GM12874 (cell line): Measurements from ENCODE around the gene DPM1.

Experiments used
- TF ChIP-seq, protein P1 (sequence below): IDR thresholded peaks from 2 replicates; pipeline ENCODE4 v1.5.1; 2011; ENCODE audit warnings: low read depth, mild to moderate bottlenecking, control low read depth, low read length, moderate library complexity; ENCODE audit not compliant: insufficient read depth

Gene DPM1

DNA sequence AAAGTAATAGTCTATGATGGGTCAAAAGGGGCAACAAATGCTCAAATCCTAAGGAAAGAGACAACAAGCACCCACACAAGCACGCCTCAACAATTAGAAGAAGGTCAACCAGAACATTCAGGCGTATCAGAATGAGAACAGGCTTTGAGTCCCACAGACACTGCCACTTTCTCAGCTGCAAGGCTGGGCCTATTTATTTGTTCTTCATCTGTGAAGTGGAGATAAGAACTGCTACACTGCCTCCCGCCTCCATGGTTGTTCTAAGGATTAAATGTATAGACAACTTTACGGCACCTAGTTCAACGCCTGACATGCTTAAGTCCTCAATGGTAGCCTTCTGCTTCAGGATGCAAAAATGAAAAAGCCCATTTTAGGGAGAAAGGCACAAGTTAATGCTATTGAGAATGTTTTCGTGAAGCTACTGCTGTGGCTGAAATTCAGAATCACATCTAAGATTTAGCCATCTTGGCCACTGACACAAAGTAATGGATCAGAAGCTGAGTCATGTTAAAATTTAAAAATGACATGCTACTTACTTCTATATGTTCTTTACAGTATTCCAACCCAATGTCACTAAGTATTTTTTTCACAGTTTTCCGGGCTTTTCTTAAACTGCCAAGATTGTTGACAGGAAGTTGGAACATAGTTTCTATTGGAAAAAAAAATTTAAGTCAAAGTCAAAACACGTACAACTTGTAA is 54.8 kb downstream of the DPM1 start:
- TF ChIP-seq, protein P1, sequence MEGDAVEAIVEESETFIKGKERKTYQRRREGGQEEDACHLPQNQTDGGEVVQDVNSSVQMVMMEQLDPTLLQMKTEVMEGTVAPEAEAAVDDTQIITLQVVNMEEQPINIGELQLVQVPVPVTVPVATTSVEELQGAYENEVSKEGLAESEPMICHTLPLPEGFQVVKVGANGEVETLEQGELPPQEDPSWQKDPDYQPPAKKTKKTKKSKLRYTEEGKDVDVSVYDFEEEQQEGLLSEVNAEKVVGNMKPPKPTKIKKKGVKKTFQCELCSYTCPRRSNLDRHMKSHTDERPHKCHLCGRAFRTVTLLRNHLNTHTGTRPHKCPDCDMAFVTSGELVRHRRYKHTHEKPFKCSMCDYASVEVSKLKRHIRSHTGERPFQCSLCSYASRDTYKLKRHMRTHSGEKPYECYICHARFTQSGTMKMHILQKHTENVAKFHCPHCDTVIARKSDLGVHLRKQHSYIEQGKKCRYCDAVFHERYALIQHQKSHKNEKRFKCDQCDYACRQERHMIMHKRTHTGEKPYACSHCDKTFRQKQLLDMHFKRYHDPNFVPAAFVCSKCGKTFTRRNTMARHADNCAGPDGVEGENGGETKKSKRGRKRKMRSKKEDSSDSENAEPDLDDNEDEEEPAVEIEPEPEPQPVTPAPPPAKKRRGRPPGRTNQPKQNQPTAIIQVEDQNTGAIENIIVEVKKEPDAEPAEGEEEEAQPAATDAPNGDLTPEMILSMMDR, result no peak

DNA sequence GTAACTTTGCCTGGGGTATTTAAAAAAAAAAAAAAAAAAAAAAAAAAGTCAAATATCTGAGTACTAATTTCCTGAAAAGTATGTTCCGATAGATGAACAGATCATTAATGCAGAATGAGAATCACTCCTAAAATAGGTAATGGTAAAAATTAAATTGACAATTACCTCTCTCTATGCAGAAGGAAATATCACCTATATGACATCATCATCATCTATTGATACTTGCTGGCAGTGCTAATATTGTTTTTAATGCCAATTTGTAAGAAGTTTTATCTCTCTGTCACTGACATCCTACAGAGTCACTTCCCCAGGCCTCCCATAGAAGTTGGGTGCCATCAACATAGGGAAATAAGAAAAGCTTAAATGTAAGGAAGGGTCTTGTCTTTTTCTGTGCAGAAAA is 57.0 kb downstream of the DPM1 start:
- TF ChIP-seq, protein P1, result no peak

DNA sequence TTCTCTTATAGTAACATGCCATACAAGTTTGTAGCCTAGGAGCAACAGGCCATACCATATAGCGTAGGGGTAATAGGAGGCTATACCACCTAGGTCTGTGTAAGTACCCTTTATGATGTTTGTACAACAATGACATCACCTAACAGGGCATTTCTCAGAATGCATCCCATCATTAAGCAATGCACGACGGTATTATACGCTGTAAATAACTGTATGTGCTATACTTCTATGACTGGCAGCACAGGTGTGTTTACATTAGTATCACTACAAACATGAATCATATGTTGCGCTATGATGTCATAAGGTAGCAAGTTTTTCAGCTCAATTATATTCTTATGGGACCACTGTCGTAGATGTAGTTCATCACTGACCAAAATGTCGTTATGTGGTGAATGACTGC is 58.1 kb downstream of the DPM1 start:
- TF ChIP-seq, protein P1, result no peak

DNA sequence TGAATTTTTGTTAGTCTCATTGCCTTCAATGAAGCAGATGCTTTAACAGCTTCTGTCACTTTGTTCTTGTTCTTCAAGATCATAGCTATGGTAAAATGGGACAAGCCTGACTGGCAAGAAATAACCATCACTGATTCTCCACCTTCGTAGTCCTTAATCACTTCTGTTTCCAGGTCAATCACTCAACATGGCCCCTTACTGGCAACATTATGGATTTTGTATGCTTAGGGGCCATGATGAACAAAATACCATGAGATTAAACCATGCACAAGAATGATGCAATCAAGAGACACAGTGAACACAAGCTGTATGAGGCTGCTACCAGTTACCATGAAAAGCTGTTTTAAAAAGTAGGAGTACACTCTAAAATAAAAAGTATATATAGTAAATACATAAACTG is 59.9 kb downstream of the DPM1 start:
- TF ChIP-seq, protein P1, result no peak

DNA sequence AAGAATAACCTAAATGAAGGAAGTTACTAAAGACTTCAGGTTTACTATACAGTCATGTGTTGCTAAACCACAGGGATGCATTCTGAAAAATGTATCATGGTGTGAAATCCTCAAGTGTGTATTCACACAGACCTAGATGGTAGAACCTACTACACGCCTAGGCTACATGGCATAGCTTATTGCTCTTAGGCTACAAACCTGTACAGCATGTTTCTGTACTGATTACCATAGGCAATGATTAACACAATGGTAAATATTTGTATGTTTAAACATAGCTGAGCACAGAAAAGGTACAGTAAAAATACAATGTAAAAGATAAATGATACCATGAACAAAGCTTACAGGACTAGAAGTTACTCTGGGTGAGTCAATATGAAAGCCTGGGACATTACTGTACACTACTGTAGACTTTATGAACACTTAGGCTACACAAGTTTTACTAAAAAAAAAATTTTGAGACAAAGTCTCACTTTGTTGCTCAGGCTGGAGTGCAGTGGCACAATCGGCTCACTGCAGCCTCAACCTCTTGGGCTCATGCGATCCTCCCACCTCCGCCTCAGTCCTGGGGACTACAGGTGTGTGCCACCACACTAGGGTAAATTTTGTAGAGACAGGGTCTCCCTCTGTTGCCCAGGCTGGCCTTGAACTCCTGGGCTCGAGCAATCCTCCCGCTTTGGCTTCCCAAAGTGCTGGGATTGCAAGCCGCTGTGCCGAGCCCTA is 63.1 kb downstream of the DPM1 start:
- TF ChIP-seq, protein P1, result no peak

DNA sequence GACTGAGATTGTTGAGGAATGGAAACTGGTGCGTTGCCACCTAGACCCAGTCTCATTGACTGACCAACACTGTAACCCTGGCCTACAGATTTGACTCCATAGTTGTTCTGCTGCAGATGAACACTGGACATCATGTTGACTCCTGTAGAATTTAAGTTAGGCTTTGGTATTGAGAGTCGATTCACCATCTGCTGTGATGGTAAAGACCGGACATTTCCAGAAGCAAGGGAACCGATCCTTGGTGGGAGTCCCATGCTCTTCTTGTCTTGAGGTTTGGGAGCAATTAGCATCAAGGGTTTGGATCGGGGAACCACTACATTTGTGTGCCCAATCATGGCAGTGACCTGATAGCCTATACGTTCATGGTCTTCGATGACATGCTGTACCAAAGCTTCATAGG is 64.7 kb downstream of the DPM1 start:
- TF ChIP-seq, protein P1, result no peak

DNA sequence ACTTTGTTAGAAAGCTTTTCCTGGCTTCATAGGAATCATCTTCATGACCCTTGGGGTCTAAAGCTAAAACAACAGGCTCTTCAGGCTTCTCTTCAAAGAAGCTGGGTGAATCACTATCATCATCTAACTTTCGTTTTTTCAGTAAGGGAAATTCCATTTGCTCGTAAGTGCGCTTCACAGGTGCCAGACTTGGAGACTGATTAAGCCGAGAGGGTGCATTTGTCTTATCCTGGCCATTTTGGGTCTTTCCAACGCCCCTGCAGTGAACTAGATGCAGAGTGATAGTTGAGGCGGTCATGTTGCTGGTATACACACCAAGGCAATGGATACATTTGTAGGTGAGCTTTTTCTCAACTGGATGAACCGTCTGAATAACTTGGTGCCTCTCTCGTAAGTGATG is 65.9 kb downstream of the DPM1 start:
- TF ChIP-seq, protein P1, result no peak
